GM12892 (cell line): Measurements from ENCODE around the gene ZNF423.

Experiments
- DNase-seq: peaks from one replicate; pipeline ENCODE4 v3.0.0; 2011; ENCODE audit not compliant: insufficient read length
- FAIRE-seq: peaks from 2 replicates; lab custom pipeline; 2011; peaks lifted over from hg19 to GRCh38; lab: Jason Lieb, UNC
- POLR2A ChIP-seq: IDR thresholded peaks from 2 replicates; pipeline ENCODE4 v1.6.1; 2011; ENCODE audit warnings: low read depth, low read length, control low read depth
- POLR2AphosphoS5 ChIP-seq: IDR thresholded peaks from 2 replicates; pipeline ENCODE4 v1.6.1; 2011; ENCODE audit warnings: low read depth, low read length, control low read depth
- TAF1 ChIP-seq: IDR thresholded peaks from 2 replicates; pipeline ENCODE4 v1.6.1; 2011; ENCODE audit warnings: low read depth, mild to moderate bottlenecking, control low read depth, low read length, borderline replicate concordance

The ZNF423 gene

DNA sequence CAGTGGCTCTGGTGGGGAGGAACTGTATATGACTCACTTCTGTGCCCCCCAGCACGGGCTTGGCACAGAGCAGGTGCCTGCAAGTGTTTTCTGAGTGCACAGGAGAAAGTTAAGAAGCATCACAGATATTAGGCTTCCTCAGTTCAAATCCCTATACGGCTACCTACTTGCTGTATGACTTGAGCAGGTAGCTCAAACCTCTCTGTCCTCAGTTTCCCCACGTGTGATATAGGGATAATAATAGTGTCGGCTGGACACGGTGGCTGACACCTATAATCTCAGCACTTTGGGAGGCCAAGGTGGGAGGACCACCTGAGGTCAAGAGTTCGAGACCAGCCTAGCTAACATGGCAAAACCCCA, 386.6 kb downstream of the ZNF423 start:
- TF ChIP-seq POLR2AphosphoS5 (no peak), POLR2A (no peak), TAF1 (no peak)
- FAIRE-seq (no peak), DNase-seq (no peak)

DNA sequence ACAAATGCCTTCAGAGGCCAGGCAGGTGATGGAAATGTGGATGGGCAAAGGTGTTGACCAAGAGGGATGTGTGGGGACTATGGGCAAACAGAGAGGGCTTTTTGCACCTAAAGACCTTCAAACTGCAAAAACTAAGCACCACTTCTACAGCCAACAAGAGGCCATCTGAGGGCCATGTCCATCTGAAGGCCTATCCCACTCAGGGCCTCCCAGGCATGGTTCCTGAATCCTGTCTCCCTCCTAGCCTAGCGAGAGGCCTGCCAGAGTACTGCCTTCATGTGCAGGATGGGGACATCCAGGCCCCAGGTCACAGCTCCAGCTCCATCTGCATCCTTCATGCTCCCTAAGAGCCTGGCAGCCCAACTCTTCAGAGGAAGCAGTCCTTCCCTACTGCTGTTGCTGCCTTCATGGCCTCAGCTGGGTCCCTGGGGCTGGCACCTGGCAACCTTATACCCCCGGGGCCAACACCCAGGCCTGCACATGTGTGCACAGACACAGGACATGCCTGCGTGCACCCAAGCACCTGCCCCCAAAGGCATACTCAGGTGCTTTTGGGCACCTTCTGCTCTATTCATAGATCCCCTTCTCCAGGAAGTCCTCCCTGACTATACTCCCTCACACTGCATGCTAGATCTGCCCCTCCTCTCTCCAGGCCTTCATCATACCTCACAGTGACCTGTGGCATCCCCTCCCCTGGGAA, 387.2 kb downstream of the ZNF423 start:
- no peak for DNase-seq
- TF ChIP-seq TAF1 (no peak), POLR2AphosphoS5 (no peak), POLR2A (no peak)
- no peak for FAIRE-seq

DNA sequence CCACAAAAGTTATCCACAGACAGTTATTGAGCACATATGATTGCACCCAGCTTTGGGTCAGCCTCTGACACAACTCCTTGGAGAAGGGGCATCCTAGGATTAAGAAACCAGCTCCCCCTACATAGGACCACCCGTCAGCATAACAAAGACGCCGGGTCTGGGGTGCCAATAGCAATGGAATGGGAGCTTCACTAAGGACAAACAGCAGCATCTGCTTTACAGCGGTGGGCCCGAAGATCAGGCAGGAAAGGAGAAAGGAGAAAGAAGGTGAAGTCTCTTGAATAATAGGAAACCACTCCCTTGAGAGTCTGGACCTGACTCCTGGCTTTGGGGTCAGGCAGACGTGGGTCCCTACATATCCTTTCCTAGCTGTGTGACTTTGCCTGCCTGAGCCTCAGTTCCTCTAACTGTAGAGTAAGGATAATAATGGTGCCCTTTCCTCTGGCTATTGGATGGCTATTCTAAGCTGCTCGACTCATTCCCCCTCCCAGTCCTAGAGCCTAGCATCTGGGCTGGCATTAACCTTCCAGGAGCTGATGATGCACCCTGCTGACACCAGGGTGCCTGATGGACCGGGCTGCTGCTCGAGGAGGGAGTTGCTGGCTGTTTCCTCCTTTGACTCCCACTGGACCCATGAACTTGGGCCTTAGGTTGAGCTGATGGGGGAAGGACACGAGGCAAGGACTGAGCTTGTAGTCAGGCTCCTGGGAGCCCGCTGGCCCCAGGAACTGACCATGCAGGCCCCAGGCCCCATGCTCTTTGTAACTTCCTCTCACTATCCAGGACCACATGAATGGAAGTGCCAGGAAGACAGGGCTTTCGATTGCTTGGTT, 388.2 kb downstream of the ZNF423 start:
- no peak for FAIRE-seq

DNA sequence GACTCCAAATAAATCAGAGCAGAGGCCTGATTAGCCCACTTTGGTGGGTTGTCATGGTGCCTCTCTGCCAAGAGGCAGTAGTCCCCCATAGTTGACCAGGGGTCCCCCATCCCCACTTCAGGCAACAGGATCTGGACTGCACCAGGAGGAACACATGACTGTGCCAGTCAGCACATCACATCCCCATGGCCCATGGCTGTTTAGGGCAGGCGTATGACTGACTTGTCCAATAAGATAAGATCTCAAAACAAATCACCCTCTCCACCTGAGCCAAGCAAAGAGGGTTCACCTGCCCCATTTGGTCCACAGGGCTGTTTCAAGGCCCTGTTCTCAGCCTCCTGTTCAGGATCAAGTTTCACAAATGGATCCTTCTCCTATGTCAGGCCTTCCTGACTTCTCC, 389.0 kb downstream of the ZNF423 start:
- TF ChIP-seq TAF1 (no peak), POLR2A (no peak), POLR2AphosphoS5 (no peak)
- DNase-seq, result no peak
- FAIRE-seq, result no peak

More for the DNA sequence above, 388.2 kb downstream of the ZNF423 start:
- TF ChIP-seq TAF1 (no peak), POLR2A (no peak), POLR2AphosphoS5 (no peak)
- DNase-seq, result no peak

DNA sequence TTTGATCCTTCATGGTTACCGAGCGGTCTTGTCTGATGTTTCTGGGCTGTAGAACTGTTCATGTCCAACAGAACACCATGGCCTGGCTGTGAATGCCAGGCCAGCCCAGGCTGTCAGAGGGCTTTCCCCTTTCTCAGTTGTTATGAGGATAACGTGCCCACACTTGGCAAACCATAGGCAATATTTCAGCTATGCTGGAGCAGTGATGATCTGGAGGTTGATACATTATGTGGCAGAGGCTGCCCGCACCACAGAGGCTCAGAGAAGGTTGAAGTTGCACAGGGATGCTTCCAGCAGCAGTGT, 389.4 kb downstream of the ZNF423 start:
- DNase-seq (no peak), FAIRE-seq (no peak)
- TF ChIP-seq POLR2A, result no peak

DNA sequence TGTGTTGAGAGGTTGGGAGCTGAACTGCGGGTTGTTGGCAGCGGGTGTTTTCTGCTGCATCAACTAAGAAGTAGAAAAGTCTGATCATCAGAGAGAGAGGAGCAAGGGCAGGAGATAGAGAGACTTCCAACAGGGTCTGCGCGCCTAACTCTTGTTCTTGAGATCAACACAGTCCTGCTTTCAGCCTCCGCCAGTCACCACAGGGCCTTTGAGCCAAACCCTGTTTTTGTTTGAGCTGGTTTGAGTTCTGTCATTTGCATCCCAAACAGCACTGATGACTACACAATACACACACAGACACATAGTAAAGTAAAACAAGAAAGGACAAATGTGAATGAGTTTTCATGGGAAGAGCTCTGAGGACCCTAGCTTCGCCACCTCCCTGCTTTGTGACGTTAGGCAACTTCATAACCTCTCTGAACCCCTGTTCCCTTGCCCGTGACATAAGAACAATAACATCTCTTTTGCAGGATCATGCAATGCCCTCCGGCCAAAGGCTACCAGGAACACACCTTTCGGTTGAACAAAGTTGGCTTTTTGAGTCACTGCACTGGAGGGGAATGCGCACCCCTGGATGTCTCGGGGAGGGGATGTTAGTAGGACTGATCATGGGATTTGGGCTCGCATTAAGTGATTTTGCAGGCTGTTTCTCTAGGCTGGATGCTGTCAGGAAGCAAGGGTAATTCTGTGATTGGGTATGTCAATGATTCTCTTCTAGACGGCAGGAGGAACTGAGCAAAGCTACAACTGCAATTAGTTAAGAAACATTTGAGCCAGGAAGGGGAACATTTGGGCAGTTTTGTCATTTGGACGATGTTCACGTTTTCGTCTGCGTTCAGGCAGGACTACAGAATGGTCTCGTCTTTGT, 390.0 kb downstream of the ZNF423 start:
- FAIRE-seq, result no peak
- no peak for DNase-seq
- TF ChIP-seq POLR2AphosphoS5 (no peak), TAF1 (no peak), POLR2A (no peak)

DNA sequence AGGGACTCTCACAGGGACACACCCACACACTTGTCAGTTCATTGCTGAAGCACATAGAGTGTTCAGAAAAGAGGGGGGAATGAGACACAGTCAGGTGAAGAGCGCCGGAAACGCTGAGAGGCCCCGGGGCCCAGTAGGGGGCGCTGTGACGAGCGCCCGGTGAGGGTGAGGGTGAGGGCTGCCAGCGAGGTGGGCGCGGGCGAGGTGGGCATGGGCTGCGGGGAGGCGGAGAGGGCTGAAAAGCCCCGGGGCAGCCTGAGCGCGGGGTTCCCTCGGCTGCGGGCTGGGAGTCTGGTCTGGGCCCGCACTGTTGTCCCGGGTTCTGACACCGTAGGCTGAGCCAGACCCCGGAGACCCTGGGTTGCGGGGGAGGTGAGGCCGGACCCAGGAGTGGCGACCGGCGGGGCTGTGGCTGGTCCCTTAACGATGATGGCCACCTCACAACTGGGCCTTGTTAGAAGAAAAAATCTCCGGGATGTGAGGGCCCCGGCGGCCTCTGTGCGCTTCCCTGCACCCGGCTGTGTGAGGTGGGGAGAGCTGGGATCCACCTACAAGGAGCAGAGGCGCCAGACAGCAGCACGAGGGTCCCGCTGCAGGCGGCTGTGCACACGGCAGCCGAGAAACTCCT, 390.9 kb downstream of the ZNF423 start:
- no peak for FAIRE-seq
- peak; percentile 60 for DNase-seq

DNA sequence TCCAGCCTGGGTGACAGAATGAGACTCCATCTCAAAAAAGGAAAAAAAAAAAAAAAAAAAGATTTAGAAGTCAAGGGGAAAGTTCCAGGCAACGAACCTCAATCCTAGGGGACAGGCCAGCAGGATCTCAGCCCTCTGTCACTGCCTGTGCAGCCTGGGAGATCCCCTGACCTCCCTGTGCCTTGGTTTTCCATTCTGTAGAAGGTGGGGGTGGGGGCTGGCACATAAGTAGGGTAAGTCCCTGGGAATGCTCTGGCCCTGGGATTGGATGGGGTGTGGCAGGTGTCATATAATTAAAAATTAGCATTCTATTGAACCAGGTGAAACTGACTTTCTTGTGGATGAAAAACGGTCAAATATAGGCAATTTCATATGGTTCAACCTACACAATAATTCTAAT, 391.8 kb downstream of the ZNF423 start:
- TF ChIP-seq TAF1 (no peak), POLR2AphosphoS5 (no peak), POLR2A (no peak)
- FAIRE-seq (no peak), DNase-seq (no peak)

More for the DNA sequence above, 390.9 kb downstream of the ZNF423 start:
- TF ChIP-seq POLR2AphosphoS5 (no peak), TAF1 (no peak), POLR2A (no peak)

DNA sequence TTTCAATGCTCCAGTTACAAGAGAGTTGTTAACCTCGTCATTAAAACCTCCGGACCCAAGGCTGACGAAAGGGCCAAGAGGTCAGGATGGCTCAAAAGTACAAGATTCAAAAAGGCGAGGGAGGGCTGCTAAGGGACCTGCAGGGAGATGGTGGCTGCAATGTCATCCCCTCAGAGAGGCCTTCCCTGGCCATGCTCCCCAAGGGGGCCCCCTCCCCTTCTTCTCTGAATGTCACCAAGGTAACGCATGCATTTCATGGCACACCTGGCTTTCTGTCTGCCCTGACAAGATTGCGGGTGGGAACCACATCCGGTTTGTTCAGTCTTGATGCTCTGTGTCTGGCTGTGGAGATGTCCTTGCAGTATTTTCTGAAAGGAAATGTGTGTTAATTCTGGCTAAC, 392.4 kb downstream of the ZNF423 start:
- DNase-seq (peak; percentile 79), FAIRE-seq (peak; percentile 97)
- no peak for TF ChIP-seq POLR2AphosphoS5
- TF ChIP-seq POLR2A, result no peak
- TF ChIP-seq TAF1, result no peak

DNA sequence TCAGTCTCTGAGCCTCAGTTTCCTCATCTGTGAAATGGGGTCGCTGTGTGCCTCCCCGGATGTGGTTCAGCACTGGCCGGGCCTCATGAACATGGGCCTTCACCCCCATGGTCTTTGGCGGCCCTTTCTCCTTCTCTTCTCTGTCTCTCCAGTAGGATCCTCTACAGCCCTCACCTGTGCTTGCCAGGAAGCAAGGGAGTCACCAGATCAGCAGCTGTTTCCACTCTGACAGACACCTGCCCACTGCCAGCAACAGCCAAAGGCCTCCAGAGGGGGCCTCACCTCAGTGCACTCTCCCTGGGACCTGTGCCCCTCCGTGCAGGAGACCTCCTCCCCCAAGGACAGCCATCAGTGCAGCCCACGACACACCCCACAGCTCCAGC, 392.9 kb downstream of the ZNF423 start:
- no peak for DNase-seq
- FAIRE-seq, result no peak
- no peak for TF ChIP-seq POLR2A
- no peak for TF ChIP-seq TAF1
- no peak for TF ChIP-seq POLR2AphosphoS5
